ENCODE data around the gene CLCNKA.

DNA sequence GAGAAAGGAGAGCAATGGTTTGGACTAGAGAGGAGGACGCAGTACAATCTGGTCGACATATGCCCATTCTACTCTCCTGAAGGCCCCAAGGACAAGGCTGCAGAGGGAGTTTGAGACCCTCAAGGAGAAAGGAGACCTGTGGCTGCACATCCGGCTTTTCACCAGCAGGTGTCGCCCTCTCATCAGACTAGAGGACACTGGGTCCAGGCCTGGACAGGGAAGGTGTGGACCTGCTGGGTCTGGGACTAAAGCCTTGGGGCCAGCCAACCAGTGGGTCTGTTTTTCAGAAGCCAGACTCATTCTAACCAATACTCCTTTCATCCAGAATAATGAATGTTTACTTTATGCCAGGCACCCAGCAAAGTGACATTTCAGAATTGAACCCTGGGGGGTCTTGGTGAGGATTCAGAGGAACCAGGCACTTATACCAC lies 12.8 kb upstream of the CLCNKA start:
- TF ChIP-seq, protein P1, sequence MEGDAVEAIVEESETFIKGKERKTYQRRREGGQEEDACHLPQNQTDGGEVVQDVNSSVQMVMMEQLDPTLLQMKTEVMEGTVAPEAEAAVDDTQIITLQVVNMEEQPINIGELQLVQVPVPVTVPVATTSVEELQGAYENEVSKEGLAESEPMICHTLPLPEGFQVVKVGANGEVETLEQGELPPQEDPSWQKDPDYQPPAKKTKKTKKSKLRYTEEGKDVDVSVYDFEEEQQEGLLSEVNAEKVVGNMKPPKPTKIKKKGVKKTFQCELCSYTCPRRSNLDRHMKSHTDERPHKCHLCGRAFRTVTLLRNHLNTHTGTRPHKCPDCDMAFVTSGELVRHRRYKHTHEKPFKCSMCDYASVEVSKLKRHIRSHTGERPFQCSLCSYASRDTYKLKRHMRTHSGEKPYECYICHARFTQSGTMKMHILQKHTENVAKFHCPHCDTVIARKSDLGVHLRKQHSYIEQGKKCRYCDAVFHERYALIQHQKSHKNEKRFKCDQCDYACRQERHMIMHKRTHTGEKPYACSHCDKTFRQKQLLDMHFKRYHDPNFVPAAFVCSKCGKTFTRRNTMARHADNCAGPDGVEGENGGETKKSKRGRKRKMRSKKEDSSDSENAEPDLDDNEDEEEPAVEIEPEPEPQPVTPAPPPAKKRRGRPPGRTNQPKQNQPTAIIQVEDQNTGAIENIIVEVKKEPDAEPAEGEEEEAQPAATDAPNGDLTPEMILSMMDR (IDR thresholded peaks at IDR 0.05): peak; percentile 97 to 98 (median 97)
- TF ChIP-seq POLR2A (IDR thresholded peaks at IDR 0.05): no peak

All from adrenal gland (tissue), 5 donors.